GM12891 (cell line): Measurements from ENCODE around the gene TMEM129.

Source experiments
- DNase-seq: peaks from one replicate; pipeline ENCODE4 v3.0.0; 2011; ENCODE audit warnings: low spot score; ENCODE audit not compliant: insufficient read length
- FAIRE-seq: peaks from 2 replicates; lab custom pipeline; 2011; peaks lifted over from hg19 to GRCh38; lab: Jason Lieb, UNC
- PAX5 ChIP-seq: IDR thresholded peaks from 2 replicates; pipeline ENCODE4 v1.6.1; 2011; ENCODE audit warnings: low read length, moderate library complexity, mild to moderate bottlenecking; ENCODE audit not compliant: insufficient read depth, severe bottlenecking
- POLR2A ChIP-seq: IDR thresholded peaks from 2 replicates; pipeline ENCODE4 v1.6.1; 2011; ENCODE audit warnings: low read depth, low read length, control low read depth
- POLR2AphosphoS5 ChIP-seq: IDR thresholded peaks from 2 replicates; pipeline ENCODE4 v1.6.1; 2011; ENCODE audit warnings: low read depth, low read length, control low read depth
- POU2F2 ChIP-seq: IDR thresholded peaks from 2 replicates; pipeline ENCODE4 v1.6.1; 2011; ENCODE audit warnings: low read depth, mild to moderate bottlenecking, control low read depth, low read length, moderate library complexity
- SPI1 ChIP-seq: IDR thresholded peaks from 2 replicates; pipeline ENCODE4 v1.6.1; 2011; ENCODE audit warnings: low read depth, low read length, control low read depth
- TAF1 ChIP-seq: IDR thresholded peaks from 2 replicates; pipeline ENCODE4 v1.6.1; 2011; ENCODE audit warnings: low read depth, low read length, control low read depth

Gene TMEM129

DNA sequence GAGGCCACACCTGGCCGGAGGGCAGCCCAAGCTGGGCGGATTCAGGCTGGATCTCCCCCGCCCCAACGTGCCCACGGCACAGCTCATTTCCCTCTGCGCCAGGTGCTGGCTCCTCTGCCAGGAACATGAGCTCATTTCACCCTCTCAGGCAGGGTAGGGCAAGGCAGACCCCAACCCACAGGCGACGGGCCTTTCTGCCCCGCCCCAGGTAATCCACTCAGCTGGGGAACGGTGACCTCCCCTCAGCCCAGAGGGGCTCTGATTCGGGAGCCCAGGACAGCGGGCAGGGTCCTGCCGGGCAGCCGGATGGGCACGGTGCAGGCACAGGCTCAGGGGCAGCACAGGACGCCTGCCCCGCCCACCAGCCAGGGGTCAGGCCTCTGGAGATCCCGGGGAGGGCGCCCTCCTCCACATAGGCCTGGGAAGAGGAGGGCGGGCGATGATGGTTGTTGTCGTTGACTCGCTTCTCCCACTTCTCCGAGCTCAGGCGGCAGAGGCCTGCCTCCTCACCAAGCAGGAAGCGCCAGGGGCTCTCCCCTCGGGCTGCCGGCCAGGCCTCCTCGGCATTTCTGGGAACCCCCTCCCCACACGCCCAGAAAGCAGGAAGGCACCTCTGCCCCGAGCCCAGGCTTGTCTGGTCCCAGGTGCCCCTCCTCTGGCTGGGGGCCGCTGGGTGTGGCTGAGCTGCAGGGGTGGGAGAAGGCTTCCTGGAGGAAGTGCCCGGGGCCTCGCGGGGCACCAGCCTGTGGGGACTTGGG, 31.3 kb upstream of the TMEM129 start:
- peak; percentile 55 for FAIRE-seq
- TF ChIP-seq POLR2A (no peak), PAX5 (no peak), POLR2AphosphoS5 (no peak)
- no peak for DNase-seq

GRCh38 chr4:1751919-1752283, 30.8 kb upstream of the TMEM129 start:
- FAIRE-seq: no peak
- TF ChIP-seq PAX5 (no peak), TAF1 (no peak), POLR2A (no peak), SPI1 (no peak), POU2F2 (no peak), POLR2AphosphoS5 (no peak)
- DNase-seq: no peak

DNA sequence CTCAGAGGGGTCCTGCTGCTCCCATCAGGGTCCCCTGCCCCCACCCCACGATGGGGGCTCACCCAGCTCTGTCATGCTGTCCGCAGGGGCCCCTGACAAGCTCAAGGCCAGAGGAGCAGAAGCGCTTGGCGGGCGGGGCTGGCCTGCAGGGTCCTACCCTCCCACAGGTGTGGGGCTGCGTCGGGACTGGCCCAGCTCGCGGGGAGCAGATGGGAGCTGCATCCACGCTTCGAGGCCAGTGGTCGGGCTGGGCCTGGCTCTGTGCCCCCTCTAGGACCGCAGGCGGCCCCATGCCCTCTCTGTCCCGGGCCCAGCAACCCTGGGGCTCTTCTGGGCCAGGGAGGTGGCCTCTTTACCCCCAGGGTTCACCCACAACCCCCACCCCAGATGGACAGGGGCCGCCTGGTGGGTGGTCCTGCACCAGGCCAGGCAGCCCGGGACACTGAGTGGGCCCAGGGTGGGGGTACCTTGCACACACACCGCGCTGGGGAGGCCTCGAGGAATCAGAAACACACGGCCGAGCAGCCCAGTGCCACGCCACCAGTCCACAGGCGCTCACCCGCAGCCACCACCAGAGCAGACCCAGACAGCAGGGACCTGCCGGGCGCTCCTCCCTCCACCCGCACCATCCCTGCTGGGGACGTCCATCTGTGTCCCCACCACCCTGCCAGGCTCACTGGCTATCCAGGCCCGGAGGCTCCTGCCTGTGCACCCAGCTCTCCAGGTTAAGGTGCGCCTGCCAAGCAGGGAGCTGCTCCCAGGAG, 30.2 kb upstream of the TMEM129 start:
- DNase-seq: no peak
- no peak for TF ChIP-seq POU2F2
- TF ChIP-seq SPI1: no peak
- TF ChIP-seq POLR2A: no peak
- TF ChIP-seq PAX5: no peak
- TF ChIP-seq TAF1: no peak
- TF ChIP-seq POLR2AphosphoS5: no peak
- no peak for FAIRE-seq

GRCh38 chr4:1750381-1751154, 29.4 kb upstream of the TMEM129 start:
- FAIRE-seq (no peak), DNase-seq (no peak)
- no peak for TF ChIP-seq POU2F2
- TF ChIP-seq POLR2AphosphoS5: no peak
- TF ChIP-seq TAF1: no peak
- TF ChIP-seq SPI1: no peak

GRCh38 chr4:1749826-1750225, 28.7 kb upstream of the TMEM129 start:
- TF ChIP-seq POLR2AphosphoS5: no peak
- TF ChIP-seq PAX5: no peak
- no peak for TF ChIP-seq TAF1
- no peak for TF ChIP-seq SPI1
- no peak for TF ChIP-seq POU2F2
- no peak for TF ChIP-seq POLR2A
- DNase-seq (no peak), FAIRE-seq (no peak)

- no peak for DNase-seq
- no peak for TF ChIP-seq POU2F2
- TF ChIP-seq PAX5: no peak
- TF ChIP-seq TAF1: no peak
- no peak for TF ChIP-seq POLR2AphosphoS5
- TF ChIP-seq POLR2A: no peak
- TF ChIP-seq SPI1: no peak
- FAIRE-seq: no peak
Observed at GRCh38 chr4:1749370-1749769, 28.2 kb upstream of the TMEM129 start.

- DNase-seq (peak; percentile 99), FAIRE-seq (peak; percentile 71)
- TF ChIP-seq SPI1: no peak
- no peak for TF ChIP-seq POU2F2
- no peak for TF ChIP-seq PAX5
- no peak for TF ChIP-seq POLR2AphosphoS5
Observed at GRCh38 chr4:1748465-1748995, 27.4 kb upstream of the TMEM129 start.

DNA sequence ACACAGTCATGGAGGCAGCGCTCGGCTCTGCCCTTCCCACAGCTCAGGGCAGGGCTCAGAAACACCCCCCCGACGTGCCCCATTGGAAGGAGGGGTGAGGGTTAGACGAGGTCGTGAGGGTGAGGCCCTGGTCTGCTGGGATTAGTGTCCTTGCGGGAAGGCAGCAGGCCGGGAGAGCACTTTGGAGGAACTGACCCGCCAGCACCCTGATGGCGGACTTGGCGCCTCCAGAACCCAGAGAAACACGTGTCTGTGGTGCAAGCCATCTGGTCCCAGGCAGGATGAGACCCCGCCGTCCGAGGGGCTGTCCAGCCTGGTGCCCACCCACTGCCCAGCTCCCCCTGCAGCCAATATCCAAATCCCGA, 26.5 kb upstream of the TMEM129 start:
- FAIRE-seq (no peak), DNase-seq (no peak)
- TF ChIP-seq SPI1 (no peak), PAX5 (no peak), TAF1 (no peak), POLR2AphosphoS5 (no peak), POU2F2 (no peak), POLR2A (no peak)
